B cell (primary cell): ENCODE measurements around the gene PLCXD3.

Experiments
- EZH2 ChIP-seq: IDR thresholded peaks from 2 replicates; pipeline ENCODE4 v1.6.1; 2012; ENCODE audit warnings: borderline replicate concordance, low read depth, mild to moderate bottlenecking, moderate library complexity, low read length; ENCODE audit not compliant: insufficient read depth, poor library complexity, severe bottlenecking
- TF ChIP-seq, protein P1 (sequence below): fragments of 200-600 bp; IDR thresholded peaks from one replicate; pipeline ENCODE4 v1.8.0; 2022; ENCODE audit warnings: antibody characterized with exemption, mild to moderate bottlenecking

GRCh38 chr5:41416336-41416735 is 94.1 kb downstream of the PLCXD3 start:
- TF ChIP-seq, protein P1, sequence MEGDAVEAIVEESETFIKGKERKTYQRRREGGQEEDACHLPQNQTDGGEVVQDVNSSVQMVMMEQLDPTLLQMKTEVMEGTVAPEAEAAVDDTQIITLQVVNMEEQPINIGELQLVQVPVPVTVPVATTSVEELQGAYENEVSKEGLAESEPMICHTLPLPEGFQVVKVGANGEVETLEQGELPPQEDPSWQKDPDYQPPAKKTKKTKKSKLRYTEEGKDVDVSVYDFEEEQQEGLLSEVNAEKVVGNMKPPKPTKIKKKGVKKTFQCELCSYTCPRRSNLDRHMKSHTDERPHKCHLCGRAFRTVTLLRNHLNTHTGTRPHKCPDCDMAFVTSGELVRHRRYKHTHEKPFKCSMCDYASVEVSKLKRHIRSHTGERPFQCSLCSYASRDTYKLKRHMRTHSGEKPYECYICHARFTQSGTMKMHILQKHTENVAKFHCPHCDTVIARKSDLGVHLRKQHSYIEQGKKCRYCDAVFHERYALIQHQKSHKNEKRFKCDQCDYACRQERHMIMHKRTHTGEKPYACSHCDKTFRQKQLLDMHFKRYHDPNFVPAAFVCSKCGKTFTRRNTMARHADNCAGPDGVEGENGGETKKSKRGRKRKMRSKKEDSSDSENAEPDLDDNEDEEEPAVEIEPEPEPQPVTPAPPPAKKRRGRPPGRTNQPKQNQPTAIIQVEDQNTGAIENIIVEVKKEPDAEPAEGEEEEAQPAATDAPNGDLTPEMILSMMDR = no peak
- no peak for TF ChIP-seq EZH2
